Body of pancreas (tissue), 4 donors: Measurements from ENCODE around the gene RIN3.

Experiments
- POLR2A ChIP-seq, 3 donors: fragments of 450-650 bp; IDR thresholded peaks; one replicate each; pipeline ENCODE4 v1.6.1; 2016; ENCODE audit warnings: antibody characterized with exemption in 3 of 3, mild to moderate bottlenecking in 2 of 3
- TF ChIP-seq, protein P1 (sequence below), 7 experiments: fragments of 450-650 bp in 4 of 7; fragments of 200-600 bp in 3 of 7; sonication (generic) in 3 of 7; IDR thresholded peaks; one replicate each; pipeline ENCODE4 v1.5.1; 2016 to 2019; ENCODE audit warnings: antibody characterized with exemption in 7 of 7

DNA sequence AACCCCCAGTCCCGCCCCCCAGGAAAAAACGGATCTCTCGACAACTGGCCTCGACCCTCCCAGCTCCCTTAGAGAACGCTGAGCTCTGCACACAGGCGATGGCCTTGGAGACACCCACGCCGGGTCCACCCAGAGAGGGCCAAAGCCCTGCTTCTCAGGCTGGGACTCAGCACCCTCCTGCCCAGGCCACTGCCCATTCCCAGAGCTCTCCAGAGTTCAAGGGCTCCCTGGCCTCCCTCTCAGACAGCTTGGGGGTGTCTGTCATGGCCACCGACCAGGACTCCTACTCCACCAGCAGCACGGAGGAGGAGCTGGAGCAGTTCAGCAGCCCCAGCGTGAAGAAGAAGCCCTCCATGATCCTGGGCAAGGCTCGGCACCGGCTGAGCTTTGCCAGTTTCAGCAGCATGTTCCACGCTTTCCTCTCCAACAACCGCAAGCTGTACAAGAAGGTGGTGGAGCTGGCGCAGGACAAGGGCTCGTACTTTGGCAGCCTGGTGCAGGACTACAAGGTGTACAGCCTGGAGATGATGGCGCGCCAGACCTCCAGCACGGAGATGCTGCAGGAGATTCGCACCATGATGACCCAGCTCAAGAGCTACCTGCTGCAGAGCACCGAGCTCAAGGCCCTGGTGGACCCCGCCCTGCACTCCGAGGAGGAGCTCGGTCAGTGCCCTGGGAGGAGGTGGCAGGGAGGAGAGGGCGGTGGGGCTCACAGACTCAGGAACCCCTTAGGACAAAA lies 139.0 kb downstream of the RIN3 start:
- peak in 1 of 3 donors; percentile 43 for TF ChIP-seq POLR2A (IDR thresholded peaks at IDR 0.05)
- TF ChIP-seq, protein P1, sequence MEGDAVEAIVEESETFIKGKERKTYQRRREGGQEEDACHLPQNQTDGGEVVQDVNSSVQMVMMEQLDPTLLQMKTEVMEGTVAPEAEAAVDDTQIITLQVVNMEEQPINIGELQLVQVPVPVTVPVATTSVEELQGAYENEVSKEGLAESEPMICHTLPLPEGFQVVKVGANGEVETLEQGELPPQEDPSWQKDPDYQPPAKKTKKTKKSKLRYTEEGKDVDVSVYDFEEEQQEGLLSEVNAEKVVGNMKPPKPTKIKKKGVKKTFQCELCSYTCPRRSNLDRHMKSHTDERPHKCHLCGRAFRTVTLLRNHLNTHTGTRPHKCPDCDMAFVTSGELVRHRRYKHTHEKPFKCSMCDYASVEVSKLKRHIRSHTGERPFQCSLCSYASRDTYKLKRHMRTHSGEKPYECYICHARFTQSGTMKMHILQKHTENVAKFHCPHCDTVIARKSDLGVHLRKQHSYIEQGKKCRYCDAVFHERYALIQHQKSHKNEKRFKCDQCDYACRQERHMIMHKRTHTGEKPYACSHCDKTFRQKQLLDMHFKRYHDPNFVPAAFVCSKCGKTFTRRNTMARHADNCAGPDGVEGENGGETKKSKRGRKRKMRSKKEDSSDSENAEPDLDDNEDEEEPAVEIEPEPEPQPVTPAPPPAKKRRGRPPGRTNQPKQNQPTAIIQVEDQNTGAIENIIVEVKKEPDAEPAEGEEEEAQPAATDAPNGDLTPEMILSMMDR (IDR thresholded peaks at IDR 0.05), result no peak
